ENCODE measurements around the gene CYP19A1. TPM values are rescaled to one million over a fixed set of nuclear protein-coding genes. Genes with fewer than 3 reads are reported as not detected.
"Not testable (repeated sequence)": the region's sequence is repeated elsewhere in the genome, so short reads cannot be mapped to it uniquely, and the experiment has no call there.

The CYP19A1 gene
- polyA plus RNA-seq, 2 donors, result 0.05 TPM; not detected in 1

DNA sequence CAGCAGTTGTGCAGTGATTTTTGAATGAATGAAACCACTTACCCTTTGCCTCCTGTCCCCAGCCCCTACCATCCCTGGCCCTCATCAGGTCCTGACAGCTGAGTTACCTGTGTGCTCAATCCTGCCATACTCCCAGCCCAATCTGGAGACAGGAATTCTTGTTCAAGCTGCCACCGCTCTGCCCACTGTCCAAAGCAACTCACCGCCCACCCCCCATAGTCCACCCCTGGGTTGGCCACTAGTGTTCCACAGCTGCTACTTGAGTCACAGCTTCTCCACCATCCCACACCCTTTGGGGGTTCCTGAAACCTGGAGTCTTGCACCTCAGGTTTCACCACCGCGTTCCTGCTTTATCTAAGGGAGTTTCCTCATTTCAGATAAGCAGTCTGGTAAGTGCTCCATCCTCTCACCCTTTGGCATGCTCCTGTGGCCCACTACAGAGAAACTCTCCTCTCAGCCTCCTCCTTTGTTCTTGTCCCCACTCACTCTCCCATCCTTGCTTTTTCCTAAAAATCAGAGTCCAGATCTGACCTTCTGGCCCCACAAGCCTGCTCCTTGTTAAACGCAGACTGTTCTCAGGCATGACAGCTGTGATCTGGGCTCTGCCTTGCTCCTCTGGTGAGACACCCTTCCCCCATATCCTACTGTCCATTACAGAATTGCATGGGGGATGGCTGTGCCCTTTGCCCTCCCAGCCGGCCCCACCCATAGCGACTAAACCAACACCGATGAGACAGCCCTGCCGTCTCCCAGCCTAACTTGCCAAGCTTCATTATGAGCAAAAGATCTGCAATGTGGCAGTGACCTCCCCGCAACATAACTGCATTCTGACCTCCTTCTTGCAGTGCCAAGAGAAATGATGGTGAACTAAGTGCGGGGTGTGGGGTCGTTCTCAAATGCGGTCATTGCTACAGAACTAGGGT lies 50.0 kb downstream of the CYP19A1 start:
- H3K4me3 ChIP-seq (ENCODE audit: low read depth in 1 of 2, low read length in 2 of 2), result no peak overlapping the region
- WGBS, 2 donors, result 79 to 88% methylated on average over 13 of the region's 13 CpGs
- no peak overlapping the region for H3K27ac ChIP-seq (ENCODE audit: low read depth in 2 of 2, low read length in 1 of 2)

DNA sequence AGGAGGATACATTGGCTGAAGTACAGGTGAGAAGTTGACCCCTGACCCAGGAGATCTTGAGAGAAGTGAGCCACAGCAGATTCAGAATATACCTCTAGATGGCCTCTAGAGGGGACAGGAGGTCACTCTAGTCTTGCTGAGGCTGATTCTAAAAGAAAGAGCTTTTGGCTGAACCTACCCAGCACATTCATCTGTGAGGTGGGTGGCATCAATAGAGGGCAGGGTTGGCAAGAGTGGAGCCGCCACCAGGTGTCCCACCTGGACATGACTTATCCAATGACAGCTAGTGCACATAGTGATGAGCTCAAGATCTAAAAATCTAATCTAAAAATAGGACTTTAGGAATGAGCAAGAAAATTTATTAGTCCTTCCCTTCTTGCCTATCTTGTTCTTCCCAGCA lies 51.6 kb downstream of the CYP19A1 start:
- 90 to 94% methylated on average over 1 of the region's 1 CpG for WGBS, 2 donors

More for the DNA sequence above, 50.0 kb downstream of the CYP19A1 start:
- Histone ChIP-seq H3K27me3 (ENCODE audit: control insufficient read depth in 1 of 2, insufficient read depth in 2 of 2, low read length in 2 of 2) (no peaks in the 10 kb centered on the region), H3K4me1 (ENCODE audit: control insufficient read depth in 2 of 2, insufficient read depth in 2 of 2, low read length in 1 of 2) (no peaks in the 10 kb centered on the region), H3K36me3 (ENCODE audit: control insufficient read depth in 2 of 2, insufficient read depth in 2 of 2, low read length in 1 of 2) (no peaks in the 10 kb centered on the region), H3K9me3 (ENCODE audit: control insufficient read depth in 2 of 2, insufficient read depth in 1 of 2, low read depth in 1 of 2, low read length in 1 of 2) (no peaks in the 10 kb centered on the region)

DNA sequence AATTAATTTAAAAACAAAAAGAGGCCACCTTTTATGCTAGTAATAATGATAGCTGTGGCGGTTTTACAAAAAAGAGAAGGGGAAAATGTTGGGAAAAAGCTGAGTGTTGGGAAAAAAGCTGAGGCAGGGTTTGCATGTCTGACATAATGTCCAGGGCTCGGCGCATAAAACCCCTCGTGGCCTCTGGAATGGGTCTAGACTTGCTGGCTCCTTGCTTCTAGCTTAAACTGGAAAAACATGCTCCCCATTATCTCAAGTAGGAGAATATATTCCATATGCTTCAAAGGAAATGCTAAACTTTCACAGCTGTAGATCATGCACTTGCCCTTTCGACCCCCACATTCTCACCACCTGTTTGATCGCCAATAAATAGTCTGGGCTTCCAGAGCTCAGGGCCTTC lies 53.0 kb downstream of the CYP19A1 start:
- no peaks in the 10 kb centered on the region for H3K9me3 ChIP-seq (ENCODE audit: control insufficient read depth in 2 of 2, insufficient read depth in 1 of 2, low read depth in 1 of 2, low read length in 1 of 2)
- no peaks in the 10 kb centered on the region for H3K4me1 ChIP-seq (ENCODE audit: control insufficient read depth in 2 of 2, insufficient read depth in 2 of 2, low read length in 1 of 2)
- H3K36me3 ChIP-seq (ENCODE audit: control insufficient read depth in 2 of 2, insufficient read depth in 2 of 2, low read length in 1 of 2), result no peaks in the 10 kb centered on the region
- WGBS, 2 donors, result 79 to 84% methylated on average over 6 of the region's 6 CpGs
- no peak overlapping the region for H3K27ac ChIP-seq (ENCODE audit: low read depth in 2 of 2, low read length in 1 of 2)
- no peak overlapping the region for H3K4me3 ChIP-seq (ENCODE audit: low read depth in 1 of 2, low read length in 2 of 2)
- H3K27me3 ChIP-seq (ENCODE audit: control insufficient read depth in 1 of 2, insufficient read depth in 2 of 2, low read length in 2 of 2), result no peaks in the 10 kb centered on the region

More for the DNA sequence above, 51.6 kb downstream of the CYP19A1 start:
- Histone ChIP-seq H3K4me1 (ENCODE audit: control insufficient read depth in 2 of 2, insufficient read depth in 2 of 2, low read length in 1 of 2) (no peaks in the 10 kb centered on the region), H3K4me3 (ENCODE audit: low read depth in 1 of 2, low read length in 2 of 2) (no peak overlapping the region), H3K27ac (ENCODE audit: low read depth in 2 of 2, low read length in 1 of 2) (no peak overlapping the region), H3K27me3 (ENCODE audit: control insufficient read depth in 1 of 2, insufficient read depth in 2 of 2, low read length in 2 of 2) (no peaks in the 10 kb centered on the region), H3K9me3 (ENCODE audit: control insufficient read depth in 2 of 2, insufficient read depth in 1 of 2, low read depth in 1 of 2, low read length in 1 of 2) (no peaks in the 10 kb centered on the region), H3K36me3 (ENCODE audit: control insufficient read depth in 2 of 2, insufficient read depth in 2 of 2, low read length in 1 of 2) (no peaks in the 10 kb centered on the region)

DNA sequence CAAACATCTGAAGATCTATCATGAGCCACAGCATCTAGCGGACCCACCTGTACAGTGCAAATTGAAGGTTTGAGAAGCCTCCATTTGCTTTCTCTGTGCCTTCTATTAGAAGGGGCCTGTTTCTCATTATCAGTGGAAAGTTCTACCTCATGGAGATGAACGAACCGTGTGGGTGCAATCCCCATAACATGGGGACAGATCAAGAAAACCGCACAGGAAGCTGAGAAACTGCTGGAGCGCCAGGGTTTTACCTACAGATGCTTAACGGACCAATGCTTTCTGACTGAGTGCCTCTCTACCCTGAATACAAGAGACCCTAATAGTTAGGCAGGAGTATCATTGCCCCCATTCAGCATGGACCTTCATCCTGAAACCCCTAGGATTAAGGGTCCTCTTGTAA lies 53.5 kb downstream of the CYP19A1 start:
- Histone ChIP-seq H3K36me3 (ENCODE audit: control insufficient read depth in 2 of 2, insufficient read depth in 2 of 2, low read length in 1 of 2) (no peaks in the 10 kb centered on the region), H3K4me3 (ENCODE audit: low read depth in 1 of 2, low read length in 2 of 2) (no peak overlapping the region), H3K9me3 (ENCODE audit: control insufficient read depth in 2 of 2, insufficient read depth in 1 of 2, low read depth in 1 of 2, low read length in 1 of 2) (no peaks in the 10 kb centered on the region), H3K27ac (ENCODE audit: low read depth in 2 of 2, low read length in 1 of 2) (no peak overlapping the region), H3K4me1 (ENCODE audit: control insufficient read depth in 2 of 2, insufficient read depth in 2 of 2, low read length in 1 of 2) (no peaks in the 10 kb centered on the region), H3K27me3 (ENCODE audit: control insufficient read depth in 1 of 2, insufficient read depth in 2 of 2, low read length in 2 of 2) (no peaks in the 10 kb centered on the region)
- 88% methylated on average over 6 of the region's 6 CpGs for WGBS, 2 donors

DNA sequence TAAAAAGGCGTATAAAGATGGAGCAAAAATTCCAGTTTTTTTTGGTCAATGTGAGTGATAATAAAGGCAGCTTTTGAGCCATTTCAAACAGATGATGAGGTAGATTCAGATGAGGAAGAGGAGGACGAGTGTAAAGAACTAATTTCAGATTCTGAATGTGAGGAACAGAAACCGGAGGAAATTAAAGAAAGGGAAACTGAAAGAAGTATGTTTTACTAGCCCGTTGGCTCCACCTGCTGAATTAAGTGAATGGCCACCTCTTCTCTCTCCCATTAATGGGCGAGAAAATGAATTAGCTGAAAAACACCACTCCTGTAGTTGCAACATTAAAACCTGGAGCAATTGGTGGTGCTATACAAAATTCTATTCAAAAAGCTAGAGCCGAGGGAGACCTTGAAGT lies 55.4 kb downstream of the CYP19A1 start:
- Histone ChIP-seq H3K4me1 (ENCODE audit: control insufficient read depth in 2 of 2, insufficient read depth in 2 of 2, low read length in 1 of 2) (no peaks in the 10 kb centered on the region), H3K36me3 (ENCODE audit: control insufficient read depth in 2 of 2, insufficient read depth in 2 of 2, low read length in 1 of 2) (no peaks in the 10 kb centered on the region), H3K4me3 (ENCODE audit: low read depth in 1 of 2, low read length in 2 of 2) (no peak overlapping the region), H3K27me3 (ENCODE audit: control insufficient read depth in 1 of 2, insufficient read depth in 2 of 2, low read length in 2 of 2) (no peaks in the 10 kb centered on the region), H3K9me3 (ENCODE audit: control insufficient read depth in 2 of 2, insufficient read depth in 1 of 2, low read depth in 1 of 2, low read length in 1 of 2) (no peaks in the 10 kb centered on the region), H3K27ac (ENCODE audit: low read depth in 2 of 2, low read length in 1 of 2) (no peak overlapping the region)
- 68 to 80% methylated on average over 6 of the region's 6 CpGs for WGBS, 2 donors

DNA sequence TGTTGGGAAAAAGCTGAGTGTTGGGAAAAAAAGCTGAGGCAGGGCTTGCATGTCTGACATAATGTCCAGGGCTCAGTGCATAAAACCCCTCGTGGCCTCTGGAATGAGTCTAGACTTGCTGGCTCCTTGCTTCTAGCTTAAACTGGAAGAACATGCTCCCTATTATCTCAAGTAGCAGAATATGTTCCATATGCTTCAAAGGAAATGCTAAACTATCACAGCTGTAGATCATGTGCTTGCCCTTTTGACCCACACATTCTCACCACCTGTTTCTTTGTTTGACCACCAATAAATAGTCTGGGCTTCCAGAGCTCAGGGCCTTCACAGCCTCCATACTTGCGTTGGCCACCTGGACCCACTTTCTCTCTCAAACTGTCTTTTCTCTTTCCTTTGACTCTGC lies 56.2 kb downstream of the CYP19A1 start:
- H3K27me3 ChIP-seq (ENCODE audit: control insufficient read depth in 1 of 2, insufficient read depth in 2 of 2, low read length in 2 of 2); H3K4me3 ChIP-seq (ENCODE audit: low read depth in 1 of 2, low read length in 2 of 2); H3K27ac ChIP-seq (ENCODE audit: low read depth in 2 of 2, low read length in 1 of 2); H3K9me3 ChIP-seq (ENCODE audit: control insufficient read depth in 2 of 2, insufficient read depth in 1 of 2, low read depth in 1 of 2, low read length in 1 of 2); H3K36me3 ChIP-seq (ENCODE audit: control insufficient read depth in 2 of 2, insufficient read depth in 2 of 2, low read length in 1 of 2); H3K4me1 ChIP-seq (ENCODE audit: control insufficient read depth in 2 of 2, insufficient read depth in 2 of 2, low read length in 1 of 2): not testable (repeated sequence)
- WGBS, 2 donors, result 43% methylated on average over 2 of the region's 2 CpGs

DNA sequence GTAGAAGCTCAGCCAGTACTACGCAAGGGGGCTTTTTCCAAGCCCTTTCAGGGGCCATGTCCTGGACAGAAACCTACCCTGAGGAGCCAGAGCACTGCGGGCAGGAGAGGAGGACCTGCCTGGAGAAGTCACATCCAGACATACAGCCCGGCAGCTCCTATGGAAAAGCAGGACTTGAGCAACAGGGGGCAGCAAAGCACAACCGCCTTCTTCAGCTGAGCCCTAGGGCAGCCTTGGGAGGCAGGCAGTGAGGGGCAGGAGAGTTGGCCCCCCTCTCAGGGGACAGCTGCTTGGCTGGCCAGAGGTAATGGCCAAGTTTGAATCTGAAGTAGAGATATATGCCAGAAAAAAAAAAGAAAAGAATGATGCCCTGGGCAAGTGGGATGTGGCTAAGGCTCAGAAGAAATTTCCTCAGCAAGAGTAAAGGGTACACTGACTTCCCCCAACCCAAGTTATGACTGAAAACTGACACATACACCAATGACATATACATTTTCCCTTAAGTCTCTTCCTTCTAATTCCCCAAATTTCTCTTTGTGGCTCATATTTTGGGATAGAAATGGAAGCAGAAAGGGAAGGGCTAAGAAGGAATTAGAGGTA lies 56.9 kb downstream of the CYP19A1 start:
- Histone ChIP-seq H3K4me3 (ENCODE audit: low read depth in 1 of 2, low read length in 2 of 2) (no peak overlapping the region), H3K27me3 (ENCODE audit: control insufficient read depth in 1 of 2, insufficient read depth in 2 of 2, low read length in 2 of 2) (no peaks in the 10 kb centered on the region), H3K4me1 (ENCODE audit: control insufficient read depth in 2 of 2, insufficient read depth in 2 of 2, low read length in 1 of 2) (no peaks in the 10 kb centered on the region), H3K27ac (ENCODE audit: low read depth in 2 of 2, low read length in 1 of 2) (no peak overlapping the region), H3K9me3 (ENCODE audit: control insufficient read depth in 2 of 2, insufficient read depth in 1 of 2, low read depth in 1 of 2, low read length in 1 of 2) (no peaks in the 10 kb centered on the region), H3K36me3 (ENCODE audit: control insufficient read depth in 2 of 2, insufficient read depth in 2 of 2, low read length in 1 of 2) (no peaks in the 10 kb centered on the region)
- 52 to 62% methylated on average over 4 of the region's 4 CpGs for WGBS, 2 donors

DNA sequence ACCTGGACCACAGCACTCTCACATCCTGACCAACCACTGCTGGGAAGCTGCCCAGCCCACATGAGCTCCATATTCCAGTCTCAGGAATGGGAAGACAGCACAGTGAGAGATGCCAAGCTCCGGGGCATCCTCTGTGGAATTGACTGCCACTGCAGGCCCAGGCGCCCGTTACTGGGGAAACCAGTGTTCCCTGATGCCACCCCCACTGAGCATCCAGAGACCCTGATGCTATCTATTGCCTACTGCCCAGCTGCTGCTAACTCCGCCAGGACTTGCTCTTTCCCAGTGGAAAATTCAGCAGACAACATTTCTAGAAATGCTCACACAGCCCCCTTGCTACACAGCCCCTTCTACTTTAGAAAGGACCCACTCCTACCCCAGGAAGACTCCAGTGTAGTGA lies 57.6 kb downstream of the CYP19A1 start:
- no peak overlapping the region for H3K4me3 ChIP-seq (ENCODE audit: low read depth in 1 of 2, low read length in 2 of 2)
- WGBS, 2 donors, result 95% methylated on average over 4 of the region's 4 CpGs
- no peaks in the 10 kb centered on the region for H3K4me1 ChIP-seq (ENCODE audit: control insufficient read depth in 2 of 2, insufficient read depth in 2 of 2, low read length in 1 of 2)

DNA sequence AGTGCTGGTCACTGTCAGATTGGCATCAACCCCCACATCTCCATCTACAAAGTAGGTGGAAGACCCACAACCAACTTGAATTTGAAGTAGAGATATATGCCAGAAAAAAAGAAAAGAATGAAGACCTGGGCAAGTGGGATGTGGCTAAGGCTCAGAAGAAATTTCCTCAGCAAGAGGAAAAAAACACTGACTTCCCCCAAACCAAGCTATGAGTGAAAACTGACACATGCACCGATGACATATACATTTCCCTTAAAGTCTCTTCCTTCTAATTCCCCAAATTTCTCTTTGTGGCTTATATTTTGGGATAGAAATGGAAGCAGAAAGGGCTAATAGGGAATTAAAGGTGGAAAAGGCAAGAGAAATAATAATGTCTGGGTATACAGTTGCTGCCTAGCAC lies 59.0 kb downstream of the CYP19A1 start:
- Histone ChIP-seq H3K4me3 (ENCODE audit: low read depth in 1 of 2, low read length in 2 of 2) (no peak overlapping the region), H3K36me3 (ENCODE audit: control insufficient read depth in 2 of 2, insufficient read depth in 2 of 2, low read length in 1 of 2) (no peaks in the 10 kb centered on the region), H3K4me1 (ENCODE audit: control insufficient read depth in 2 of 2, insufficient read depth in 2 of 2, low read length in 1 of 2) (no peaks in the 10 kb centered on the region), H3K27ac (ENCODE audit: low read depth in 2 of 2, low read length in 1 of 2) (no peak overlapping the region), H3K27me3 (ENCODE audit: control insufficient read depth in 1 of 2, insufficient read depth in 2 of 2, low read length in 2 of 2) (no peaks in the 10 kb centered on the region), H3K9me3 (ENCODE audit: control insufficient read depth in 2 of 2, insufficient read depth in 1 of 2, low read depth in 1 of 2, low read length in 1 of 2) (no peaks in the 10 kb centered on the region)
- WGBS, 2 donors, result 93 to 95% methylated on average over 1 of the region's 1 CpG

More for the DNA sequence above, 57.6 kb downstream of the CYP19A1 start:
- H3K27ac ChIP-seq (ENCODE audit: low read depth in 2 of 2, low read length in 1 of 2), result no peak overlapping the region
- no peaks in the 10 kb centered on the region for H3K36me3 ChIP-seq (ENCODE audit: control insufficient read depth in 2 of 2, insufficient read depth in 2 of 2, low read length in 1 of 2)
- H3K9me3 ChIP-seq (ENCODE audit: control insufficient read depth in 2 of 2, insufficient read depth in 1 of 2, low read depth in 1 of 2, low read length in 1 of 2), result no peaks in the 10 kb centered on the region
- H3K27me3 ChIP-seq (ENCODE audit: control insufficient read depth in 1 of 2, insufficient read depth in 2 of 2, low read length in 2 of 2), result no peaks in the 10 kb centered on the region

All from esophagus (tissue), 2 donors.